ENCODE measurements around the gene SIAH1.

SIAH1 gene

GRCh38 chr16:48329138-48329537, 56.1 kb downstream of the SIAH1 start:
- no peak overlapping the region for H3K14ac ChIP-seq (ENCODE audit: low read length)
- no peak overlapping the region for H2BK5ac ChIP-seq (ENCODE audit: low read length)
- no peak overlapping the region for H3K4me2 ChIP-seq (ENCODE audit: insufficient read depth, low read length, poor library complexity, severe bottlenecking)
- no peak overlapping the region for H2AK5ac ChIP-seq (ENCODE audit: low read depth, low read length)
- no peak for DNase-seq (ENCODE audit: low spot score)
- H3K36me3 ChIP-seq (replicated peaks in 1 of 2; ENCODE audit: control insufficient read depth in 2 of 2, insufficient read depth in 2 of 2, low read length in 2 of 2), result peaks cover 1 to 8% of the 10 kb centered on the region in 2 donors
- H4K8ac ChIP-seq (ENCODE audit: low read depth, low read length), result no peak overlapping the region
- no peak overlapping the region for H2BK15ac ChIP-seq (ENCODE audit: low read length)
- no CpG with 5 or more reads among the region's 4 CpGs for WGBS, 2 donors (ENCODE audit: extremely low coverage in 2 of 2, insufficient read length in 2 of 2, insufficient replicate concordance in 1 of 2)
- H3K79me1 ChIP-seq (ENCODE audit: low read depth, low read length), result no peaks in the 10 kb centered on the region
- H3K27me3 ChIP-seq (ENCODE audit: control insufficient read depth in 3 of 3, insufficient read depth in 3 of 3, low read depth in 1 of 3, low read length in 3 of 3), result no peaks in the 10 kb centered on the region
- no peaks in the 10 kb centered on the region for H3K4me1 ChIP-seq (ENCODE audit: control insufficient read depth in 2 of 2, insufficient read depth in 1 of 2, low read depth in 1 of 2, low read length in 2 of 2)
- no peak overlapping the region for H2BK120ac ChIP-seq (ENCODE audit: low read depth, low read length)
- H3K4me3 ChIP-seq (ENCODE audit: low read length in 2 of 2), result no peak overlapping the region
- H3K9ac ChIP-seq (ENCODE audit: low read depth, low read length, poor library complexity), result no peak overlapping the region
- H3K27ac ChIP-seq (replicated peaks; ENCODE audit: low read length), result no peak overlapping the region
- no peak overlapping the region for H4K91ac ChIP-seq (ENCODE audit: low read depth, low read length, poor library complexity)
- no peak overlapping the region for H3K18ac ChIP-seq (ENCODE audit: low read length)
- no peak overlapping the region for H3K23ac ChIP-seq (ENCODE audit: low read depth, low read length, poor library complexity)
- no peaks in the 10 kb centered on the region for H3K9me3 ChIP-seq (replicated peaks in 1 of 2; ENCODE audit: control insufficient read depth in 2 of 2, insufficient read depth in 1 of 2, low read depth in 1 of 2, low read length in 2 of 2)
- no peak overlapping the region for H2BK12ac ChIP-seq (ENCODE audit: low read length)
- H2AFZ ChIP-seq (ENCODE audit: low read length), result no peak overlapping the region
- no peak overlapping the region for H3K4ac ChIP-seq (ENCODE audit: low read length)

- no peak overlapping the region for H2BK12ac ChIP-seq (ENCODE audit: low read length)
- no peak overlapping the region for H4K91ac ChIP-seq (ENCODE audit: low read depth, low read length, poor library complexity)
- no CpG with 5 or more reads among the region's 4 CpGs for WGBS, 2 donors (ENCODE audit: extremely low coverage in 2 of 2, insufficient read length in 2 of 2, insufficient replicate concordance in 1 of 2)
- H3K4ac ChIP-seq (ENCODE audit: low read length), result no peak overlapping the region
- H3K23ac ChIP-seq (ENCODE audit: low read depth, low read length, poor library complexity), result no peak overlapping the region
- H3K27me3 ChIP-seq (ENCODE audit: control insufficient read depth in 3 of 3, insufficient read depth in 3 of 3, low read depth in 1 of 3, low read length in 3 of 3), result no peaks in the 10 kb centered on the region
- no peak overlapping the region for H2BK5ac ChIP-seq (ENCODE audit: low read length)
- no peak overlapping the region for H4K8ac ChIP-seq (ENCODE audit: low read depth, low read length)
- peaks cover 2 to 10% of the 10 kb centered on the region in 2 donors for H3K36me3 ChIP-seq (replicated peaks in 1 of 2; ENCODE audit: control insufficient read depth in 2 of 2, insufficient read depth in 2 of 2, low read length in 2 of 2)
- H2BK15ac ChIP-seq (ENCODE audit: low read length), result no peak overlapping the region
- no peaks in the 10 kb centered on the region for H3K4me1 ChIP-seq (ENCODE audit: control insufficient read depth in 2 of 2, insufficient read depth in 1 of 2, low read depth in 1 of 2, low read length in 2 of 2)
- no peak overlapping the region for H2AFZ ChIP-seq (ENCODE audit: low read length)
- no peak for DNase-seq (ENCODE audit: low spot score)
- H3K4me2 ChIP-seq (ENCODE audit: insufficient read depth, low read length, poor library complexity, severe bottlenecking), result no peak overlapping the region
- H2AK5ac ChIP-seq (ENCODE audit: low read depth, low read length), result no peak overlapping the region
- no peaks in the 10 kb centered on the region for H3K79me1 ChIP-seq (ENCODE audit: low read depth, low read length)
- no peaks in the 10 kb centered on the region for H3K9me3 ChIP-seq (replicated peaks in 1 of 2; ENCODE audit: control insufficient read depth in 2 of 2, insufficient read depth in 1 of 2, low read depth in 1 of 2, low read length in 2 of 2)
- H3K14ac ChIP-seq (ENCODE audit: low read length), result no peak overlapping the region
- no peak overlapping the region for H3K18ac ChIP-seq (ENCODE audit: low read length)
- no peak overlapping the region for H3K9ac ChIP-seq (ENCODE audit: low read depth, low read length, poor library complexity)
- no peak overlapping the region for H3K27ac ChIP-seq (replicated peaks; ENCODE audit: low read length)
- H2BK120ac ChIP-seq (ENCODE audit: low read depth, low read length), result no peak overlapping the region
- H3K4me3 ChIP-seq (ENCODE audit: low read length in 2 of 2), result no peak overlapping the region
Measured at GRCh38 chr16:48326915-48327314, 58.3 kb downstream of the SIAH1 start.

GRCh38 chr16:48323783-48324775, 61.1 kb downstream of the SIAH1 start:
- no peak overlapping the region for H2BK5ac ChIP-seq (ENCODE audit: low read length)
- no peaks in the 10 kb centered on the region for H3K79me1 ChIP-seq (ENCODE audit: low read depth, low read length)
- no peak overlapping the region for H2AK5ac ChIP-seq (ENCODE audit: low read depth, low read length)
- H2BK15ac ChIP-seq (ENCODE audit: low read length), result no peak overlapping the region
- DNase-seq (ENCODE audit: low spot score), result no peak
- H3K18ac ChIP-seq (ENCODE audit: low read length), result no peak overlapping the region
- H4K91ac ChIP-seq (ENCODE audit: low read depth, low read length, poor library complexity), result no peak overlapping the region
- no peak overlapping the region for H3K4me3 ChIP-seq (ENCODE audit: low read length in 2 of 2)
- H3K36me3 ChIP-seq (replicated peaks in 1 of 2; ENCODE audit: control insufficient read depth in 2 of 2, insufficient read depth in 2 of 2, low read length in 2 of 2), result peaks cover 4 to 16% of the 10 kb centered on the region in 2 donors
- no peak overlapping the region for H3K4ac ChIP-seq (ENCODE audit: low read length)
- H3K4me1 ChIP-seq (ENCODE audit: control insufficient read depth in 2 of 2, insufficient read depth in 1 of 2, low read depth in 1 of 2, low read length in 2 of 2), result no peaks in the 10 kb centered on the region
- H3K23ac ChIP-seq (ENCODE audit: low read depth, low read length, poor library complexity), result no peak overlapping the region
- H2AFZ ChIP-seq (ENCODE audit: low read length), result no peak overlapping the region
- H2BK120ac ChIP-seq (ENCODE audit: low read depth, low read length), result no peak overlapping the region
- no peak overlapping the region for H4K8ac ChIP-seq (ENCODE audit: low read depth, low read length)
- H3K4me2 ChIP-seq (ENCODE audit: insufficient read depth, low read length, poor library complexity, severe bottlenecking), result no peak overlapping the region
- no peak overlapping the region for H3K27ac ChIP-seq (replicated peaks; ENCODE audit: low read length)
- peaks cover 0 to 2% (median 0%) of the 10 kb centered on the region in 3 experiments for H3K27me3 ChIP-seq (ENCODE audit: control insufficient read depth in 3 of 3, insufficient read depth in 3 of 3, low read depth in 1 of 3, low read length in 3 of 3)
- no peak overlapping the region for H3K14ac ChIP-seq (ENCODE audit: low read length)
- WGBS, 2 donors (ENCODE audit: extremely low coverage in 2 of 2, insufficient read length in 2 of 2, insufficient replicate concordance in 1 of 2), result no CpG with 5 or more reads among the region's 7 CpGs
- no peaks in the 10 kb centered on the region for H3K9me3 ChIP-seq (replicated peaks in 1 of 2; ENCODE audit: control insufficient read depth in 2 of 2, insufficient read depth in 1 of 2, low read depth in 1 of 2, low read length in 2 of 2)
- H3K9ac ChIP-seq (ENCODE audit: low read depth, low read length, poor library complexity), result no peak overlapping the region
- no peak overlapping the region for H2BK12ac ChIP-seq (ENCODE audit: low read length)

GRCh38 chr16:48321317-48322036, 63.7 kb downstream of the SIAH1 start:
- no peak overlapping the region for H3K4me3 ChIP-seq (ENCODE audit: low read length in 2 of 2)
- H2AFZ ChIP-seq (ENCODE audit: low read length), result no peak overlapping the region
- H3K18ac ChIP-seq (ENCODE audit: low read length), result no peak overlapping the region
- H3K27me3 ChIP-seq (ENCODE audit: control insufficient read depth in 3 of 3, insufficient read depth in 3 of 3, low read depth in 1 of 3, low read length in 3 of 3), result peaks cover 0 to 2% (median 0%) of the 10 kb centered on the region in 3 experiments
- no peak overlapping the region for H2BK12ac ChIP-seq (ENCODE audit: low read length)
- H3K23ac ChIP-seq (ENCODE audit: low read depth, low read length, poor library complexity), result no peak overlapping the region
- H2AK5ac ChIP-seq (ENCODE audit: low read depth, low read length), result no peak overlapping the region
- H4K91ac ChIP-seq (ENCODE audit: low read depth, low read length, poor library complexity), result no peak overlapping the region
- H3K4me2 ChIP-seq (ENCODE audit: insufficient read depth, low read length, poor library complexity, severe bottlenecking), result no peak overlapping the region
- no peak overlapping the region for H3K9ac ChIP-seq (ENCODE audit: low read depth, low read length, poor library complexity)
- H3K4ac ChIP-seq (ENCODE audit: low read length), result no peak overlapping the region
- H2BK15ac ChIP-seq (ENCODE audit: low read length), result no peak overlapping the region
- H3K4me1 ChIP-seq (ENCODE audit: control insufficient read depth in 2 of 2, insufficient read depth in 1 of 2, low read depth in 1 of 2, low read length in 2 of 2), result no peaks in the 10 kb centered on the region
- H3K14ac ChIP-seq (ENCODE audit: low read length), result no peak overlapping the region
- no peak overlapping the region for H4K8ac ChIP-seq (ENCODE audit: low read depth, low read length)
- WGBS, 2 donors (ENCODE audit: extremely low coverage in 2 of 2, insufficient read length in 2 of 2, insufficient replicate concordance in 1 of 2), result no CpG with 5 or more reads among the region's 2 CpGs
- H3K36me3 ChIP-seq (replicated peaks in 1 of 2; ENCODE audit: control insufficient read depth in 2 of 2, insufficient read depth in 2 of 2, low read length in 2 of 2), result peaks cover 4 to 19% of the 10 kb centered on the region in 2 donors
- no peak for DNase-seq (ENCODE audit: low spot score)
- H3K27ac ChIP-seq (replicated peaks; ENCODE audit: low read length), result no peak overlapping the region
- H3K9me3 ChIP-seq (replicated peaks in 1 of 2; ENCODE audit: control insufficient read depth in 2 of 2, insufficient read depth in 1 of 2, low read depth in 1 of 2, low read length in 2 of 2), result no peaks in the 10 kb centered on the region
- no peak overlapping the region for H2BK5ac ChIP-seq (ENCODE audit: low read length)
- H3K79me1 ChIP-seq (ENCODE audit: low read depth, low read length), result no peaks in the 10 kb centered on the region
- H2BK120ac ChIP-seq (ENCODE audit: low read depth, low read length), result no peak overlapping the region
